ENCODE measurements around the gene RALGPS1.

DNA sequence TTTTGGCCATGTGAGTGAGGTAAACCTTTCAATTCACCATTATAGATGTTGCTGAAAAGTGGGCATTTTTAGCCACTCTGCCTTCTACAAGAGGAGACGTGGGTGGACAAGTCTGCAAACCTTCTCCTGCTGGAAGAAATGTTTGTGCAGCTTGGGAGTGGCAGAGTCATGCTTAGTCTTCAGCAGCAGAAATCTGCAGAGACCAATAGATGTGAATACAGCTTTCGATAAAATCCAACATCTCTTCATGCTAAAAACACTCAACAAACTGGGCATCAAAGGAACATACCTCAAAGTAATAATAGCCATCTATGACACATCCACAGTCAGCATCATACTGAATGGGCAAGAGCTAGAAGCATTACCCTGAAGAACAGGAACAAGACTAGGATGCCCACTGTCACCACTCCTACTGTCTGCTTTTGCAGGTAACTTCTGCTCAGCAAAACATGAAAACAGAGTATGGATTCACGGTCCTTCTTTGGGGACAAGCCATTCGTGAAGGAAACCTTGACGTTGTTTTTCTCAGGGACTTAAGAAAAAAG is 91.3 kb downstream of the RALGPS1 start:
- TF ChIP-seq, protein P1, sequence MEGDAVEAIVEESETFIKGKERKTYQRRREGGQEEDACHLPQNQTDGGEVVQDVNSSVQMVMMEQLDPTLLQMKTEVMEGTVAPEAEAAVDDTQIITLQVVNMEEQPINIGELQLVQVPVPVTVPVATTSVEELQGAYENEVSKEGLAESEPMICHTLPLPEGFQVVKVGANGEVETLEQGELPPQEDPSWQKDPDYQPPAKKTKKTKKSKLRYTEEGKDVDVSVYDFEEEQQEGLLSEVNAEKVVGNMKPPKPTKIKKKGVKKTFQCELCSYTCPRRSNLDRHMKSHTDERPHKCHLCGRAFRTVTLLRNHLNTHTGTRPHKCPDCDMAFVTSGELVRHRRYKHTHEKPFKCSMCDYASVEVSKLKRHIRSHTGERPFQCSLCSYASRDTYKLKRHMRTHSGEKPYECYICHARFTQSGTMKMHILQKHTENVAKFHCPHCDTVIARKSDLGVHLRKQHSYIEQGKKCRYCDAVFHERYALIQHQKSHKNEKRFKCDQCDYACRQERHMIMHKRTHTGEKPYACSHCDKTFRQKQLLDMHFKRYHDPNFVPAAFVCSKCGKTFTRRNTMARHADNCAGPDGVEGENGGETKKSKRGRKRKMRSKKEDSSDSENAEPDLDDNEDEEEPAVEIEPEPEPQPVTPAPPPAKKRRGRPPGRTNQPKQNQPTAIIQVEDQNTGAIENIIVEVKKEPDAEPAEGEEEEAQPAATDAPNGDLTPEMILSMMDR (IDR thresholded peaks at IDR 0.05), result no peak
- no peak for TF ChIP-seq POLR2AphosphoS5 (IDR thresholded peaks at IDR 0.05; ENCODE audit: insufficient read depth in 1 of 2, low read depth in 1 of 2)

Measured in vagina (tissue), 2 donors.